Neuronal stem cell (in vitro differentiated cells): ENCODE measurements around the gene TTC32.
A peak's percentile ranks its signal among the peaks of the same experiment; 100 is the strongest.

ENCODE experiments used
- DNase-seq: peaks from one replicate; pipeline ENCODE4 v3.0.0-alpha.2; 2013; ENCODE audit warnings: low spot score
- H2AFZ ChIP-seq: one replicate; pipeline ENCODE4 v1.6.1; 2013; ENCODE audit warnings: mild to moderate bottlenecking, low read length, inconsistent platforms
- H2AK5ac ChIP-seq: 2 replicates; pipeline ENCODE4 v1.6.1; 2013; ENCODE audit warnings: low read depth, mild to moderate bottlenecking, inconsistent platforms, low read length, moderate library complexity, mixed read lengths
- H2BK120ac ChIP-seq: 2 replicates; pipeline ENCODE4 v1.6.1; 2013; ENCODE audit warnings: low read depth, mild to moderate bottlenecking, inconsistent platforms, low read length, moderate library complexity, mixed read lengths
- H2BK12ac ChIP-seq: one replicate; pipeline ENCODE4 v1.6.1; 2013; ENCODE audit warnings: low read length, inconsistent platforms
- H2BK15ac ChIP-seq: 2 replicates; pipeline ENCODE4 v1.6.1; 2013; ENCODE audit warnings: mild to moderate bottlenecking, low read length, inconsistent platforms, mixed read lengths
- H2BK5ac ChIP-seq: one replicate; pipeline ENCODE4 v1.6.1; 2013; ENCODE audit warnings: inconsistent platforms, mild to moderate bottlenecking, low read length, moderate library complexity
- H3K14ac ChIP-seq: one replicate; pipeline ENCODE4 v1.6.1; 2013; ENCODE audit warnings: low read length, inconsistent platforms
- H3K18ac ChIP-seq: 2 replicates; pipeline ENCODE4 v1.6.1; 2013; ENCODE audit warnings: low read length, inconsistent platforms
- H3K23ac ChIP-seq: 2 replicates; pipeline ENCODE4 v1.6.1; 2013; ENCODE audit warnings: low read depth, mild to moderate bottlenecking, mixed read lengths, low read length, inconsistent platforms; ENCODE audit not compliant: poor library complexity
- H3K27ac ChIP-seq: replicated peaks from 3 replicates; pipeline ENCODE4 v1.5.1; 2013; ENCODE audit warnings: low read length, inconsistent platforms
- H3K27me3 ChIP-seq, 3 experiments: 2 replicates each; pipeline ENCODE4 v1.6.1; 2013; ENCODE audit warnings: low read length in 3 of 3, mild to moderate bottlenecking in 2 of 3, inconsistent platforms in 1 of 3, low read depth in 1 of 3, mixed read lengths in 1 of 3, moderate library complexity in 1 of 3; ENCODE audit not compliant: control insufficient read depth in 3 of 3, insufficient read depth in 3 of 3
- H3K36me3 ChIP-seq, 2 donors: replicated peaks in 1 of 2; 2 replicates each; pipeline ENCODE4 v1.6.1; 2013; ENCODE audit warnings: low read length in 2 of 2; ENCODE audit not compliant: control insufficient read depth in 2 of 2, insufficient read depth in 2 of 2
- H3K4ac ChIP-seq: 2 replicates; pipeline ENCODE4 v1.6.1; 2013; ENCODE audit warnings: inconsistent platforms, mild to moderate bottlenecking, low read length, moderate library complexity
- H3K4me1 ChIP-seq, 2 donors: 1 replicate in 1 of 2; 2 replicates in 1 of 2; pipeline ENCODE4 v1.6.1; 2013; ENCODE audit warnings: low read length in 2 of 2, low read depth in 1 of 2; ENCODE audit not compliant: control insufficient read depth in 2 of 2, insufficient read depth in 1 of 2
- H3K4me2 ChIP-seq: one replicate; pipeline ENCODE4 v1.6.1; 2013; ENCODE audit warnings: mild to moderate bottlenecking, low read length, inconsistent platforms; ENCODE audit not compliant: insufficient read depth, poor library complexity, severe bottlenecking
- H3K4me3 ChIP-seq, 2 donors: 2 replicates each; pipeline ENCODE4 v1.5.1; 2013; ENCODE audit warnings: low read length in 2 of 2, mild to moderate bottlenecking in 2 of 2, inconsistent platforms in 1 of 2, moderate library complexity in 1 of 2
- H3K79me1 ChIP-seq: one replicate; pipeline ENCODE4 v1.6.1; 2013; ENCODE audit warnings: low read depth, mild to moderate bottlenecking, inconsistent platforms, low read length, moderate library complexity
- H3K9ac ChIP-seq: one replicate; pipeline ENCODE4 v1.6.1; 2013; ENCODE audit warnings: mild to moderate bottlenecking, low read depth, low read length, inconsistent platforms; ENCODE audit not compliant: poor library complexity
- H3K9me3 ChIP-seq, 2 donors: replicated peaks in 1 of 2; 2 replicates each; pipeline versions ENCODE3 to v1.6.1; 2013; ENCODE audit warnings: low read length in 2 of 2, mild to moderate bottlenecking in 2 of 2, inconsistent platforms in 1 of 2, low read depth in 1 of 2, mixed read lengths in 1 of 2, moderate library complexity in 1 of 2; ENCODE audit not compliant: control insufficient read depth in 2 of 2, insufficient read depth in 1 of 2
- H4K8ac ChIP-seq: one replicate; pipeline ENCODE4 v1.6.1; 2013; ENCODE audit warnings: low read depth, mild to moderate bottlenecking, inconsistent platforms, low read length, moderate library complexity
- H4K91ac ChIP-seq: one replicate; pipeline ENCODE4 v1.6.1; 2013; ENCODE audit warnings: low read length, low read depth, mild to moderate bottlenecking, inconsistent platforms; ENCODE audit not compliant: poor library complexity
- WGBS, 2 donors: extraction: QIAGEN DNeasy Blood & Tissue Kit; methylation state at CpG; one replicate each; pipeline ENCODE4 v1.1.7; 2013; ENCODE audit warnings: missing lambda C conversion rate in 2 of 2, mixed read lengths in 1 of 2; ENCODE audit not compliant: insufficient read length in 2 of 2, insufficient replicate concordance in 1 of 2; ENCODE audit errors: extremely low coverage in 2 of 2; 5-methylcytosine and 5-hydroxymethylcytosine counted together

Gene TTC32

GRCh38 chr2:19911808-19912509 lies 10.2 kb upstream of the TTC32 start:
- Histone ChIP-seq H2BK120ac (no peak overlapping the region), H3K9me3 (no peaks in the 10 kb centered on the region), H3K9ac (no peak overlapping the region), H4K8ac (no peak overlapping the region), H2AK5ac (no peak overlapping the region), H2BK12ac (no peak overlapping the region), H3K4me1 (no peaks in the 10 kb centered on the region), H3K36me3 (peaks cover 6 to 52% of the 10 kb centered on the region in 2 donors), H4K91ac (no peak overlapping the region), H3K4me3 (no peak overlapping the region), H3K27ac (no peak overlapping the region), H3K14ac (no peak overlapping the region), H3K4ac (no peak overlapping the region), H3K4me2 (no peak overlapping the region), H2AFZ (no peak overlapping the region), H3K23ac (no peak overlapping the region), H2BK15ac (no peak overlapping the region), H3K27me3 (no peaks in the 10 kb centered on the region), H3K79me1 (no peaks in the 10 kb centered on the region), H2BK5ac (no peak overlapping the region), H3K18ac (no peak overlapping the region)
- WGBS, 2 donors: no CpG with 5 or more reads among the region's 9 CpGs
- no peak for DNase-seq

- peaks cover 0 to 3% of the 10 kb centered on the region in 2 donors for H3K36me3 ChIP-seq
- no CpG with 5 or more reads among the region's 21 CpGs for WGBS, 2 donors
- no peak overlapping the region for H4K91ac ChIP-seq
- peak overlapping the region; percentile 62 for H3K4me2 ChIP-seq
- no peak overlapping the region for H3K4ac ChIP-seq
- H2AFZ ChIP-seq: peak overlapping the region; percentile 95
- no peak overlapping the region for H2BK12ac ChIP-seq
- peaks cover 5% of the 10 kb centered on the region for H3K79me1 ChIP-seq
- no peak for DNase-seq
- no peak overlapping the region for H2BK15ac ChIP-seq
- no peaks in the 10 kb centered on the region for H3K27me3 ChIP-seq
- peak overlapping the region; percentile 59 for H3K14ac ChIP-seq
- peaks cover 7 to 8% of the 10 kb centered on the region in 2 donors for H3K4me1 ChIP-seq
- no peak overlapping the region for H2BK120ac ChIP-seq
- H3K18ac ChIP-seq: peak overlapping the region; percentile 94
- peak overlapping the region; percentile 88 for H3K4me3 ChIP-seq
- peak overlapping the region; percentile 86 for H3K27ac ChIP-seq
- H2AK5ac ChIP-seq: no peak overlapping the region
- H3K23ac ChIP-seq: no peak overlapping the region
- H3K9me3 ChIP-seq: no peaks in the 10 kb centered on the region
- no peak overlapping the region for H2BK5ac ChIP-seq
- peak overlapping the region; percentile 87 for H3K9ac ChIP-seq
- H4K8ac ChIP-seq: no peak overlapping the region
These were observed 495 bp upstream of the TTC32 start for GRCh38 chr2:19902216-19902740.

GRCh38 chr2:19900931-19901441 lies 797 bp downstream of the TTC32 start:
- no peak overlapping the region for H4K8ac ChIP-seq
- no peak overlapping the region for H3K23ac ChIP-seq
- no peak overlapping the region for H2BK12ac ChIP-seq
- no peaks in the 10 kb centered on the region for H3K27me3 ChIP-seq
- peak overlapping the region; percentile 86 for H3K18ac ChIP-seq
- H3K9me3 ChIP-seq: no peaks in the 10 kb centered on the region
- H3K4me1 ChIP-seq: peaks cover 7 to 8% of the 10 kb centered on the region in 2 donors
- H2AFZ ChIP-seq: peak overlapping the region; percentile 95
- H4K91ac ChIP-seq: no peak overlapping the region
- H3K27ac ChIP-seq: peak overlapping the region; percentile 29
- H2BK15ac ChIP-seq: no peak overlapping the region
- H3K79me1 ChIP-seq: peaks cover 5% of the 10 kb centered on the region
- H3K14ac ChIP-seq: no peak overlapping the region
- peaks cover 0 to 10% of the 10 kb centered on the region in 2 donors for H3K36me3 ChIP-seq
- peak overlapping the region; percentile 58 for H3K4me2 ChIP-seq
- H3K4ac ChIP-seq: no peak overlapping the region
- WGBS, 2 donors: no CpG with 5 or more reads among the region's 26 CpGs
- peak overlapping the region; percentile 93 for H3K9ac ChIP-seq
- DNase-seq: no peak
- H2BK5ac ChIP-seq: peak overlapping the region; percentile 17
- H2BK120ac ChIP-seq: no peak overlapping the region
- peak overlapping the region; percentile 21 for H2AK5ac ChIP-seq
- peak overlapping the region; percentile 88 for H3K4me3 ChIP-seq
